ENCODE results near the gene ANO1.

GRCh38 chr11:70084046-70084984, 6.2 kb downstream of the ANO1 start:
- TF ChIP-seq CTCF (IDR thresholded peaks at IDR 0.05): no peak
- TF ChIP-seq POLR2A (IDR thresholded peaks at IDR 0.05): no peak
